GM04503 (cell line): ENCODE results near the gene HES7.
"Not testable (repeated sequence)": the region's sequence is repeated elsewhere in the genome, so short reads cannot be mapped to it uniquely, and the experiment has no call there.

Experiments
- DNase-seq: peaks from one replicate; pipeline ENCODE4 v3.0.0-alpha.2; 2012; ENCODE audit warnings: low read depth

The HES7 gene

GRCh38 chr17:8122422-8122923 lies 1.4 kb downstream of the HES7 start:
- DNase-seq = no peak

- no peak for DNase-seq
Measured at GRCh38 chr17:8121681-8122421, 2.1 kb downstream of the HES7 start.

GRCh38 chr17:8121407-8121680 lies 2.6 kb downstream of the HES7 start:
- no peak for DNase-seq

GRCh38 chr17:8120520-8121406 lies 3.1 kb downstream of the HES7 start:
- DNase-seq = no peak

GRCh38 chr17:8119581-8120519 lies 4.1 kb downstream of the HES7 start:
- peak; percentile 77 for DNase-seq

GRCh38 chr17:8118769-8119580 lies 4.9 kb downstream of the HES7 start:
- no peak for DNase-seq

GRCh38 chr17:8117980-8118768 lies 5.7 kb downstream of the HES7 start, which contains the start of gene ALOXE3:
Gene ALOXE3, minus strand, starts transcription at chr17:8118514. Its CDS starts 524 bp downstream, at chr17:8117990.
- no peak for DNase-seq

GRCh38 chr17:8117367-8117979 lies 6.4 kb downstream of the HES7 start:
- DNase-seq = no peak

GRCh38 chr17:8116776-8117175 lies 7.1 kb downstream of the HES7 start:
- DNase-seq = no peak

GRCh38 chr17:8110907-8111306 lies 13.0 kb downstream of the HES7 start:
- DNase-seq = no peak

GRCh38 chr17:8110456-8110804 lies 13.5 kb downstream of the HES7 start:
- no peak for DNase-seq

GRCh38 chr17:8109661-8110455 lies 14.0 kb downstream of the HES7 start:
- DNase-seq = no peak

- DNase-seq = no peak
Measured at GRCh38 chr17:8108972-8109660, 14.8 kb downstream of the HES7 start.

- DNase-seq = not testable (repeated sequence)
Measured at GRCh38 chr17:8106980-8107379, 16.9 kb downstream of the HES7 start.

- no peak for DNase-seq
Measured at GRCh38 chr17:8105957-8106398, 17.9 kb downstream of the HES7 start.

- DNase-seq = no peak
Measured at GRCh38 chr17:8104911-8105310, 19.0 kb downstream of the HES7 start.

GRCh38 chr17:8103549-8103948 lies 20.4 kb downstream of the HES7 start:
- no peak for DNase-seq

GRCh38 chr17:8101721-8102120 lies 22.2 kb downstream of the HES7 start:
- DNase-seq = no peak

GRCh38 chr17:8100763-8101162 lies 23.1 kb downstream of the HES7 start:
- no peak for DNase-seq
